HG03159 (cell line): ENCODE measurements around the gene HELB.

Experiments
- ATAC-seq: cut with Tn5 transposase; IDR thresholded peaks from one replicate; pipeline ENCODE4 v1.9.1; 2021; ENCODE audit warnings: mild to moderate bottlenecking, moderate library complexity; ENCODE audit not compliant: unreplicated experiment

HELB gene

GRCh38 chr12:66301944-66302826 lies at the start of gene HELB:
Gene HELB, plus strand, starts transcription at chr12:66302493. Its CDS starts 111 bp downstream, at chr12:66302604.
- peak; percentile 91 for ATAC-seq

- no peak for ATAC-seq
Measured at GRCh38 chr12:66252771-66253170, 49.5 kb upstream of the HELB start.

- no peak for ATAC-seq
Measured at GRCh38 chr12:66255737-66256136, 46.6 kb upstream of the HELB start.

GRCh38 chr12:66258011-66258410 lies 44.3 kb upstream of the HELB start:
- ATAC-seq, result no peak

- no peak for ATAC-seq
Measured at GRCh38 chr12:66262737-66263136, 39.6 kb upstream of the HELB start.

GRCh38 chr12:66268562-66268961 lies 33.7 kb upstream of the HELB start:
- ATAC-seq, result no peak

- no peak for ATAC-seq
Measured at GRCh38 chr12:66269142-66269541, 33.2 kb upstream of the HELB start.

- ATAC-seq, result peak; percentile 57
Measured at GRCh38 chr12:66269757-66270383, 32.4 kb upstream of the HELB start.

GRCh38 chr12:66270613-66271012 lies 31.7 kb upstream of the HELB start:
- no peak for ATAC-seq

GRCh38 chr12:66272650-66273049 lies 29.6 kb upstream of the HELB start:
- no peak for ATAC-seq

GRCh38 chr12:66273147-66273546 lies 29.1 kb upstream of the HELB start:
- no peak for ATAC-seq

GRCh38 chr12:66275040-66275439 lies 27.3 kb upstream of the HELB start:
- no peak for ATAC-seq

GRCh38 chr12:66279123-66279712 lies 23.1 kb upstream of the HELB start:
- ATAC-seq, result no peak

GRCh38 chr12:66280561-66280960 lies 21.7 kb upstream of the HELB start:
- ATAC-seq, result no peak

GRCh38 chr12:66282244-66282643 lies 20.0 kb upstream of the HELB start:
- no peak for ATAC-seq

- no peak for ATAC-seq
Measured at GRCh38 chr12:66287275-66287674, 15.0 kb upstream of the HELB start.

- no peak for ATAC-seq
Measured at GRCh38 chr12:66288121-66288520, 14.2 kb upstream of the HELB start.

GRCh38 chr12:66289485-66289884 lies 12.8 kb upstream of the HELB start:
- ATAC-seq, result no peak

GRCh38 chr12:66290716-66291200 lies 11.5 kb upstream of the HELB start:
- ATAC-seq, result no peak

GRCh38 chr12:66296176-66296683 lies 6.1 kb upstream of the HELB start:
- ATAC-seq, result no peak

- ATAC-seq, result no peak
Measured at GRCh38 chr12:66297080-66297479, 5.2 kb upstream of the HELB start.

GRCh38 chr12:66297923-66298322 lies 4.4 kb upstream of the HELB start:
- no peak for ATAC-seq
